Mucosa of descending colon (tissue), 3 donors: ENCODE measurements around the gene RNF180. TPM values are rescaled to one million over a fixed set of nuclear protein-coding genes. Genes with fewer than 3 reads are reported as not detected.

ENCODE experiments used
- ATAC-seq: fragments of 200-7000 bp; cut with Tn5 transposase; one replicate; pipeline ENCODE4 v1.9.1; 2020; ENCODE audit warnings: mild to moderate bottlenecking, moderate library complexity
- DNase-seq, 3 donors: peaks; one replicate each; pipeline ENCODE4 v3.0.0-alpha.2; 2020
- H3K36me3 ChIP-seq: fragments of 200-600 bp; one replicate; pipeline ENCODE4 v1.8.0; 2021; ENCODE audit warnings: low read depth, mild to moderate bottlenecking
- H3K4me1 ChIP-seq: fragments of 200-600 bp; one replicate; pipeline ENCODE4 v1.8.0; 2021; ENCODE audit warnings: low read depth, mild to moderate bottlenecking
- H3K4me3 ChIP-seq: fragments of 200-600 bp; one replicate; pipeline ENCODE4 v1.8.0; 2021; ENCODE audit warnings: mild to moderate bottlenecking
- H3K9me3 ChIP-seq: fragments of 200-600 bp; one replicate; pipeline ENCODE4 v1.8.0; 2021; ENCODE audit warnings: mild to moderate bottlenecking
- intact Hi-C, 2 donors: fragments of 100-400 bp; cut with DNase I in 1 of 2; cut with micrococcal nuclease in 1 of 2; formaldehyde crosslinking; loops; one replicate each; pipeline versions ENCODE4 v1.11.0 to v1.11.1; 2022; cut with DNase I, micrococcal nuclease
- total RNA-seq, 3 donors: library from RNA; stranded (reverse); fragmentation: NEBNext Ultra II Directional in 2 of 3; extraction: Animal tissue kit (Norgen Biotek cat#: 25700) in 2 of 3; gene quantifications; one replicate each; pipeline versions ENCODE4 v1.2.1 to v1.2.4, GENCODE V29; 2021 to 2023
- TF ChIP-seq, protein P1 (sequence below): fragments of 200-600 bp; IDR thresholded peaks from one replicate; pipeline ENCODE4 v1.8.0; 2022; ENCODE audit warnings: antibody characterized with exemption, mild to moderate bottlenecking
- donor health status: DM: no; HTN: no; CAD: no; lungs with moderate emphysema.
- donor health status: DM: no; HTN: no; CAD: no.
- donor health status: DM: no; HTN: yes; CAD: no.

RNF180 gene
- total RNA-seq, 3 donors from 2014 or later = 0.96 to 15.0 (median 2.8) TPM

DNA sequence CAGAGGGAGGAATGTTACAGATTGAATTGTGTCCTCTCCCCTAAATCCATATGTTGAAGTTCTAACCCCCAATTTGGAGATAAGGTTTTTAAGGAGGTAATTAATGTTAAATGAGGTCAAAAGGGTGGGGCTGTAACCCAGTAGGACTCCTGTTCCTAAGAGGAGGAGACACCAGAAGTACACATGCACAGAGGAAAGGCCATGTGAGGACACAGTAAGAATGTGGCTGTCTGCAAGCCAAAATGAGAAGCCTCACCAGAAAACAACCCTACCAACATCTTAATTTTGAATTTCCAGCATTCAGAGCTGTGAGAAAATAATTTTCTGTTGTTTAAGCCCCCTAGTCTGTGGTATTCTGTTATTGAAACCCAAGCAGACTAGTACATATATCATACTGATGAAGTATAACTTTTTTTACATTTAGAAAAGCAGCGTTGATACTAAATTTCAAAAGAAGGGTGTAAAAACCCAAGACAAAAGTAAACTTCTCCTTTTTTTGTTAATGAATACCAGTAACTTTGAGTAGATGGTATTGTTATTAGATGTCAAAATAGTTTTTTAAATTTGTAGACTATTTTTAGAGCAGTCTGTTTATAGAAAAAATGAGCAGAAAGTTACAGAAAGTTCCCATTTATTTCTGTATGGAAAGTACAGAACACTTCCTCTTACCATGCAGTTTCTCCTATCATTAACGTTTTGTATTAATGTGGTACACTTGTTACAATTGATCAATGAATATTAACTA lies 25.1 kb downstream of the RNF180 start:
- DNase-seq (no peak), ATAC-seq (no peak)
- intact Hi-C loops = no loop called here
- H3K4me3 ChIP-seq = no peak overlapping the region
- no peaks in the 10 kb centered on the region for H3K36me3 ChIP-seq
- no peaks in the 10 kb centered on the region for H3K9me3 ChIP-seq
- H3K4me1 ChIP-seq = no peaks in the 10 kb centered on the region
- TF ChIP-seq, protein P1, sequence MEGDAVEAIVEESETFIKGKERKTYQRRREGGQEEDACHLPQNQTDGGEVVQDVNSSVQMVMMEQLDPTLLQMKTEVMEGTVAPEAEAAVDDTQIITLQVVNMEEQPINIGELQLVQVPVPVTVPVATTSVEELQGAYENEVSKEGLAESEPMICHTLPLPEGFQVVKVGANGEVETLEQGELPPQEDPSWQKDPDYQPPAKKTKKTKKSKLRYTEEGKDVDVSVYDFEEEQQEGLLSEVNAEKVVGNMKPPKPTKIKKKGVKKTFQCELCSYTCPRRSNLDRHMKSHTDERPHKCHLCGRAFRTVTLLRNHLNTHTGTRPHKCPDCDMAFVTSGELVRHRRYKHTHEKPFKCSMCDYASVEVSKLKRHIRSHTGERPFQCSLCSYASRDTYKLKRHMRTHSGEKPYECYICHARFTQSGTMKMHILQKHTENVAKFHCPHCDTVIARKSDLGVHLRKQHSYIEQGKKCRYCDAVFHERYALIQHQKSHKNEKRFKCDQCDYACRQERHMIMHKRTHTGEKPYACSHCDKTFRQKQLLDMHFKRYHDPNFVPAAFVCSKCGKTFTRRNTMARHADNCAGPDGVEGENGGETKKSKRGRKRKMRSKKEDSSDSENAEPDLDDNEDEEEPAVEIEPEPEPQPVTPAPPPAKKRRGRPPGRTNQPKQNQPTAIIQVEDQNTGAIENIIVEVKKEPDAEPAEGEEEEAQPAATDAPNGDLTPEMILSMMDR = no peak

DNA sequence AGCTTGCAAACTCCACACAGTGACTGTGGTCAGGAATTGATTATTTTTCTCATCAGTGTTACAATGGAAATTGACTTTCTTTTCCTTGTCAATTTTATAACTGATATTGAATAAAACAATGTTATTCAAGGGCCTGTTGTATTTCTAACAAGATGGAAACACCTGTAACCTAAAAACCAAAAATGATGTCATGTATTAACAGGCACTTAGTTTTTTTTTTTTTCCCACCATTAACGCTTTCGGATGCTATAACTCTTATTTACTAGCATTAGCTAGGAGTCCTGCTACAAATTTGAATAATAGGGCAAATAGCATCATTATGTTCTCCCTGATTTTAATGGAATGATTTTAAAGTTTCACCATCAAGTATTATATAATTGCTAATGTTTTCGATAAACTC lies 30.3 kb downstream of the RNF180 start:
- no peak for DNase-seq
- no peaks in the 10 kb centered on the region for H3K9me3 ChIP-seq
- no peaks in the 10 kb centered on the region for H3K4me1 ChIP-seq
- ATAC-seq = no peak
- intact Hi-C loops = no loop called here
- TF ChIP-seq, protein P1 = no peak
- H3K36me3 ChIP-seq = no peaks in the 10 kb centered on the region
- H3K4me3 ChIP-seq = no peak overlapping the region

DNA sequence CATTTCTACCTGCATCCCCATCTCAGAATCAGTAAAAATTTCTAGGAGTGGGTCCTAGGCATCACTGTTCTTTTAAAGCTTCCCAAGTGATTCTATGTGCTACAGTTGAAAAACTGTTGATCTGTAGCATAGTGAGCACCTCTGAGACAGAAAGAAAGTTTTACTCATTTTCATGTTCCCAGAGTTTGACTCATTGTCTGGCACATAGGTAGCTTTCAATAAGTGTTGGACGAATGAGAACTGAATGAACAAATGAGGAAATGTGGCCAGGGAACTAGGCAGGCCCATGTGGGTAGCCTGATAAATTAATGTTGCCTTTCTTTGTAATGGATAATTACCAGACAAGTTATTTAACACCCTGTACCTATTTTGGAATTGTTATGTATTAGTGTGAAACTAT lies 33.8 kb downstream of the RNF180 start:
- ATAC-seq (no peak), DNase-seq (no peak)
- Histone ChIP-seq H3K9me3 (no peaks in the 10 kb centered on the region), H3K36me3 (no peaks in the 10 kb centered on the region), H3K4me3 (no peak overlapping the region), H3K4me1 (no peaks in the 10 kb centered on the region)
- TF ChIP-seq, protein P1 = no peak
- intact Hi-C loops = no loop called here

DNA sequence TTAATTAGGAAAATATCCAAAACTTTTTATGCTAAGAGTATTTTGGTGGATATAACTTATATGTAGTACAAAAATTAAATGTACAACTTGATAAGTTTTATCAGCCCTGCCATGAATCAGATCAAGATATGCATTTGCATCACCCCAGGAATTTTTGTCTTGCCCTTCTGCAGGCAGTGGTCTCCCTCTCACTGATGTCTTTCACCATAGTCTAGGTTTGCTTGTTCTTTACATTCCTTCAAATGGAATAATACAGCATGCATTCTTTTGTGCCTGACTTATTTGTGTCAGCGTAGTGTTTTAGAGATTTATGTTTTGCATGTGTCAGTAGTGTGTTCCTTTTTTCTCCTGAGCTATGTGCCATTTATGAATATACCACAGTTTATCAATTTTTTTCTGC lies 36.4 kb downstream of the RNF180 start:
- Histone ChIP-seq H3K4me1 (no peaks in the 10 kb centered on the region), H3K9me3 (no peaks in the 10 kb centered on the region), H3K4me3 (no peak overlapping the region), H3K36me3 (no peaks in the 10 kb centered on the region)
- TF ChIP-seq, protein P1 = no peak
- no peak for DNase-seq
- intact Hi-C loops = no loop called here
- ATAC-seq = no peak

DNA sequence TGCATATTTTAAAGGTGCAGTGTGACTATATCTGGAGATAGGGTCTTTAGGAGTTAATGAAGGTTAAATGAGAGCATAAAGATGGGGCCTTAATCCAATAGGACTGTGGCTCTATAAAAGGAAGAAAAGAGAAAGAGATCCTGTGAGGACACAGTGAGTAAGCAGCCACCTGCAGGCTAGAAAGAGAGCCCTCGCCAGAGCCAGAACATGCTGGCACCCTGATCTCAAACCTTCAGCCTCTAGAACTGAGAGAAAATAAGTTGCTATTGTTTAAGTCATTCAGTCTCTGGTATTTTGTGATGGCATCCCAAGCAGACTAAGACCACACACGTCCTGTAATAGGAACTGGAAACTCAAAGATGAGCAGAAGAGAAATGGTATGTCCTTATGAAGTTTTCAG lies 41.0 kb downstream of the RNF180 start:
- TF ChIP-seq, protein P1 = no peak
- Histone ChIP-seq H3K9me3 (no peaks in the 10 kb centered on the region), H3K4me1 (no peaks in the 10 kb centered on the region), H3K4me3 (no peak overlapping the region), H3K36me3 (no peaks in the 10 kb centered on the region)
- ATAC-seq = no peak
- no peak for DNase-seq
- intact Hi-C loops = no loop called here

DNA sequence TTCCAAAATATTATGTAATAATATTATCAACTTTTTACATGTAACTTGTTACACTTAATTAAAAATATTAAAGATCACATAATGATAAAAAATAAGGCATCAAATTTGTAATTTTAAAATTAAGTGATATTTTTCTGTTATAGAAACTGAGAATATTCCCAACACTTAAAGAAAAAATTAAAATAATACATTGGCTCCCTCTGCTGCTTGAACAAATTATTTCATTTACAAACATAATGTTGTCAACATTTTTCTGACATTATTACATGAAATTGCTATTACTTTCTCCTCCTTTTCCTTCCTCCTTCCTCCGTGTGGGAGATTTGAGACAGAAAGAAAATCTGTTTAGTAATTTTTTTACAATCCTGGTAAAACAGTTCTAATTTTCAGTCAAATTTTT lies 42.3 kb downstream of the RNF180 start:
- no peak for DNase-seq
- intact Hi-C loops = no loop called here

More for the DNA sequence above, 42.3 kb downstream of the RNF180 start:
- no peaks in the 10 kb centered on the region for H3K36me3 ChIP-seq
- H3K4me3 ChIP-seq = no peak overlapping the region
- H3K4me1 ChIP-seq = no peaks in the 10 kb centered on the region
- ATAC-seq = no peak
- TF ChIP-seq, protein P1 = no peak
- H3K9me3 ChIP-seq = no peaks in the 10 kb centered on the region
